HL-60 (cell line): Measurements from ENCODE around the gene MARCHF9.

Source experiments
- DNase-seq, 2 experiments: peaks; one replicate each; pipeline ENCODE4 v3.0.0-alpha.2; 2010 to 2020; ENCODE audit warnings: low read depth in 1 of 2, low spot score in 1 of 2
- H3K27ac ChIP-seq: fragments of 250-450 bp; sonication (Bioruptor Pico); replicated peaks from 2 replicates; pipeline ENCODE4 v1.5.1; 2020; ENCODE audit warnings: mild to moderate bottlenecking, moderate library complexity
- H3K27me3 ChIP-seq: fragments of 250-450 bp; sonication (Bioruptor Pico); 2 replicates; pipeline ENCODE4 v1.5.1; 2021; ENCODE audit warnings: mild to moderate bottlenecking, moderate library complexity; ENCODE audit not compliant: insufficient read depth, poor library complexity, severe bottlenecking
- H3K4me3 ChIP-seq: replicated peaks from 2 replicates; pipeline ENCODE4 v1.5.1; 2011; ENCODE audit warnings: mild to moderate bottlenecking, control low read depth, low read length; ENCODE audit not compliant: insufficient read depth
- GABPA ChIP-seq: IDR thresholded peaks from 2 replicates; pipeline ENCODE4 v1.6.1; 2012; ENCODE audit warnings: low read depth
- POLR2AphosphoS5 ChIP-seq: IDR thresholded peaks from 2 replicates; pipeline ENCODE4 v1.6.1; 2012; ENCODE audit warnings: low read depth
- SPI1 ChIP-seq: IDR thresholded peaks from 2 replicates; pipeline ENCODE4 v1.6.1; 2012; ENCODE audit warnings: low read depth, mild to moderate bottlenecking, borderline replicate concordance
- TF ChIP-seq, protein P1 (sequence below): IDR thresholded peaks from one replicate; pipeline ENCODE4 v1.5.1; 2011; ENCODE audit warnings: low read length, control low read depth, inconsistent platforms; ENCODE audit not compliant: insufficient read depth
- TF ChIP-seq, protein P2 (sequence below): IDR thresholded peaks from 2 replicates; pipeline ENCODE4 v1.6.1; 2012; ENCODE audit warnings: low read depth; ENCODE audit not compliant: insufficient replicate concordance

The MARCHF9 gene

DNA sequence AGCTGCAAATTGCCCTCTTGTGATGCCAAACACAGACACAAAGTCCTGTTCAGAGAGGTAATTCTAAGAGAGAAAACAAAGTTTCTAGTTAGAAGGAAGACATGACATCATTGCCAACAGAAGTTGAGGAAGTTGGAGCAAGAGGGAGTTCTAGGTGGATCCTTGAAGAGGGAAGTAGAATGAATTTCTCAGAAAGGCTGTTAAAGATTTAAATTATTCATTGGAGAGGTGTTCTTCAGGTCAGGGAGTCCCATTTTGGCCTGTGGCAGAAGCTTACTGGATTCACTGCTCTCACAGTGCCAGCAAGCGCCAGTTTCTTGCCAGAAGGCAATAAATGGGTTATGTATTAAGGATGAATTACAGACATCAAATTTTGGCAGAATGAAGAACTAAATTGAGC lies 43.0 kb downstream of the MARCHF9 start:
- TF ChIP-seq POLR2AphosphoS5 (no peak), SPI1 (peak; percentile 37; the same call in 1 of the 2 replicates), GABPA (no peak)
- TF ChIP-seq, protein P1, sequence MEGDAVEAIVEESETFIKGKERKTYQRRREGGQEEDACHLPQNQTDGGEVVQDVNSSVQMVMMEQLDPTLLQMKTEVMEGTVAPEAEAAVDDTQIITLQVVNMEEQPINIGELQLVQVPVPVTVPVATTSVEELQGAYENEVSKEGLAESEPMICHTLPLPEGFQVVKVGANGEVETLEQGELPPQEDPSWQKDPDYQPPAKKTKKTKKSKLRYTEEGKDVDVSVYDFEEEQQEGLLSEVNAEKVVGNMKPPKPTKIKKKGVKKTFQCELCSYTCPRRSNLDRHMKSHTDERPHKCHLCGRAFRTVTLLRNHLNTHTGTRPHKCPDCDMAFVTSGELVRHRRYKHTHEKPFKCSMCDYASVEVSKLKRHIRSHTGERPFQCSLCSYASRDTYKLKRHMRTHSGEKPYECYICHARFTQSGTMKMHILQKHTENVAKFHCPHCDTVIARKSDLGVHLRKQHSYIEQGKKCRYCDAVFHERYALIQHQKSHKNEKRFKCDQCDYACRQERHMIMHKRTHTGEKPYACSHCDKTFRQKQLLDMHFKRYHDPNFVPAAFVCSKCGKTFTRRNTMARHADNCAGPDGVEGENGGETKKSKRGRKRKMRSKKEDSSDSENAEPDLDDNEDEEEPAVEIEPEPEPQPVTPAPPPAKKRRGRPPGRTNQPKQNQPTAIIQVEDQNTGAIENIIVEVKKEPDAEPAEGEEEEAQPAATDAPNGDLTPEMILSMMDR = no peak
- TF ChIP-seq, protein P2, sequence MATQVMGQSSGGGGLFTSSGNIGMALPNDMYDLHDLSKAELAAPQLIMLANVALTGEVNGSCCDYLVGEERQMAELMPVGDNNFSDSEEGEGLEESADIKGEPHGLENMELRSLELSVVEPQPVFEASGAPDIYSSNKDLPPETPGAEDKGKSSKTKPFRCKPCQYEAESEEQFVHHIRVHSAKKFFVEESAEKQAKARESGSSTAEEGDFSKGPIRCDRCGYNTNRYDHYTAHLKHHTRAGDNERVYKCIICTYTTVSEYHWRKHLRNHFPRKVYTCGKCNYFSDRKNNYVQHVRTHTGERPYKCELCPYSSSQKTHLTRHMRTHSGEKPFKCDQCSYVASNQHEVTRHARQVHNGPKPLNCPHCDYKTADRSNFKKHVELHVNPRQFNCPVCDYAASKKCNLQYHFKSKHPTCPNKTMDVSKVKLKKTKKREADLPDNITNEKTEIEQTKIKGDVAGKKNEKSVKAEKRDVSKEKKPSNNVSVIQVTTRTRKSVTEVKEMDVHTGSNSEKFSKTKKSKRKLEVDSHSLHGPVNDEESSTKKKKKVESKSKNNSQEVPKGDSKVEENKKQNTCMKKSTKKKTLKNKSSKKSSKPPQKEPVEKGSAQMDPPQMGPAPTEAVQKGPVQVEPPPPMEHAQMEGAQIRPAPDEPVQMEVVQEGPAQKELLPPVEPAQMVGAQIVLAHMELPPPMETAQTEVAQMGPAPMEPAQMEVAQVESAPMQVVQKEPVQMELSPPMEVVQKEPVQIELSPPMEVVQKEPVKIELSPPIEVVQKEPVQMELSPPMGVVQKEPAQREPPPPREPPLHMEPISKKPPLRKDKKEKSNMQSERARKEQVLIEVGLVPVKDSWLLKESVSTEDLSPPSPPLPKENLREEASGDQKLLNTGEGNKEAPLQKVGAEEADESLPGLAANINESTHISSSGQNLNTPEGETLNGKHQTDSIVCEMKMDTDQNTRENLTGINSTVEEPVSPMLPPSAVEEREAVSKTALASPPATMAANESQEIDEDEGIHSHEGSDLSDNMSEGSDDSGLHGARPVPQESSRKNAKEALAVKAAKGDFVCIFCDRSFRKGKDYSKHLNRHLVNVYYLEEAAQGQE = no peak
- DNase-seq = peak in 1 of 2 experiments; percentile 32
- H3K27ac ChIP-seq = no peak overlapping the region

DNA sequence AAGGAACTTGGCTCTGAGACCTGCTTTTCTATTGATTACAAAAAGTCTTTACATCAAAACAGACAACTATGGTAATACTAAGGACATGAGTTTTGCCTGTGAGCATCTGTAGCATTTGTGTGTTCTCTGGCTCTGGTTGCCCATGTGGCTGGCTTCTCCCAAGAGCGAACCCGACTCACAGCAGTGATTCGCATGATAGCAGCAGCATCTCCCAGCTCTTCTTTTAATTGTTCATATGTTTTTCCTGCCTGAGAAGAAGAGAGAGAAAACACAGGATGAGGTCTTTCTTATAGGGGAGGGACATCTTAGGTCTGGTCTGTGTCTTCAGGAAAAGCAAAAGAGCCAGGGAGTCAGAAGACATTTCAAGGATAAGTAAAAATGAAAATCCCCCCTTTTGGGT lies 46.1 kb downstream of the MARCHF9 start:
- H3K4me3 ChIP-seq = no peak overlapping the region
- H3K27ac ChIP-seq = no peak overlapping the region
- TF ChIP-seq POLR2AphosphoS5 (no peak), SPI1 (no peak), GABPA (no peak)
- TF ChIP-seq, protein P1 = no peak
- TF ChIP-seq, protein P2 = no peak
- H3K27me3 ChIP-seq = no peaks in the 10 kb centered on the region
- no peak for DNase-seq

More for the DNA sequence above, 43.0 kb downstream of the MARCHF9 start:
- Histone ChIP-seq H3K27me3 (no peaks in the 10 kb centered on the region), H3K4me3 (no peak overlapping the region)

DNA sequence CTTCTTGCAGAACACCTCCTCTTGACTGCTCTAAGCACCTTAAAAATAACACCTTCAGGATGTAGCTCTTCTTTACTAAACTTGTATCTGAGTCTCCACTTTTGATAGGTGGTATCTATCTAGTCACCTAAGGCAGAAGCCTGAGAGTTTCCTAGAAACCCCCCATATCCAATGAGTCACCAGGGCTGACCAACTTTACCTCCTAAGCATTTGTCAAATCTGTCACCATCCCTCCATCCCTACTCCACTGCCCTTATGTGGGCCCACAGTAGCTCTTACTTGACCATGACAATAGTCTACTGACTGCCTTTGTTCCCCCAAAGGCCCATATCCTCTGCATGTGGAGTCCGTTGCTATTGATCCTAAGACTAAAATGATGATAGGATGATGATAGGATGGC lies 47.7 kb downstream of the MARCHF9 start:
- H3K27ac ChIP-seq = no peak overlapping the region
- H3K4me3 ChIP-seq = no peak overlapping the region
- DNase-seq = no peak
- H3K27me3 ChIP-seq = no peaks in the 10 kb centered on the region
- TF ChIP-seq, protein P1 = no peak
- TF ChIP-seq, protein P2 = no peak
- no peak for TF ChIP-seq SPI1
- no peak for TF ChIP-seq POLR2AphosphoS5
- TF ChIP-seq GABPA = no peak
